ENCODE measurements around the gene TMEM59L. TPM values are rescaled to one million over a fixed set of nuclear protein-coding genes. Genes with fewer than 3 reads are reported as not detected.

The TMEM59L gene
- total RNA-seq, 1 donor from 2014 or later, result 34.2 TPM

DNA sequence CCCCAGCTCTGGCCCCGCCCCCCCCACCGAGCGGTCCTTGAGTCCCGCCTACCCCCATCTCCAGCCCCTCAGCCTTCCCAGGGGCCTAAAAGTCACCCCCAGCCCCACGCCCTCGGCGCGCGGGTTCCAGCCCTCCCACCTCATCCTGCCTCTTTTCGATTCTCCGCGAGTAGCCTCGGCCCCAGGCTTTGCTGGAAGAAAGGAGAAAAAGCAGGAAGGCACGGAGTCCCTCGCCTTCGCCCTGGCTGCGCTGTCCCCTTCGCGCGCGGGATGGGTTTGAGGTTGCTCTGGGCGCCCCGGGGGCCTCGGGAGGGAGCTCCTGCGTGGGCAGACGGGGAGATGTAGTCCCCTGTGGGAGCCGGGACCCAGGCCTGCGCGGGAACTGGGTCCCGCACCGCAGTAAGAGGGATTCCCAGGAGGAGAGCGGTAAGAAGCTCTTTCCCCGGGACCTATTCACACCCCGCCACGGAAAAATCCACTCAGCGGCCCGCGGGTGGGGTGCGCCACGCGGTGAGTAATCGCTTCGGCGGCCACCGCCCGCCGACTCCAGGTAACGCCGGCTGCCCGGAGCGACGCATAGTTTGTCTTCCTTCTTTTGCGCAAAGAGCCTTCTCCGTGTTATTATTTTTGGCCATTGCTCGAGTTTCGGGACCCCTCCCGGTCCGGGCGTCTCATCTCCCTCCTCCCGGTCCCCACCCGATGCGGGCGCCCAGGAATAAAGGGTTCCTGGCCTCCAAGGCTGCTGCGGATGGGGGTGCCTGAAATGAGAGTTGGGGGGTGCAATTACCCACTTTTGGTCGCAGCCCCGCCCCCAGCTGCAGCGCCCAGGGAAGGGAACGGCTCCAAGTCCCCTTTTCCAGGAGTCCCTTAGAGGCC, 5.2 kb upstream of the TMEM59L start:
- DNase-seq (ENCODE audit: low spot score in 2 of 2) (peak in 1 of 2 donors; percentile 39), FAIRE-seq (no peak)

DNA sequence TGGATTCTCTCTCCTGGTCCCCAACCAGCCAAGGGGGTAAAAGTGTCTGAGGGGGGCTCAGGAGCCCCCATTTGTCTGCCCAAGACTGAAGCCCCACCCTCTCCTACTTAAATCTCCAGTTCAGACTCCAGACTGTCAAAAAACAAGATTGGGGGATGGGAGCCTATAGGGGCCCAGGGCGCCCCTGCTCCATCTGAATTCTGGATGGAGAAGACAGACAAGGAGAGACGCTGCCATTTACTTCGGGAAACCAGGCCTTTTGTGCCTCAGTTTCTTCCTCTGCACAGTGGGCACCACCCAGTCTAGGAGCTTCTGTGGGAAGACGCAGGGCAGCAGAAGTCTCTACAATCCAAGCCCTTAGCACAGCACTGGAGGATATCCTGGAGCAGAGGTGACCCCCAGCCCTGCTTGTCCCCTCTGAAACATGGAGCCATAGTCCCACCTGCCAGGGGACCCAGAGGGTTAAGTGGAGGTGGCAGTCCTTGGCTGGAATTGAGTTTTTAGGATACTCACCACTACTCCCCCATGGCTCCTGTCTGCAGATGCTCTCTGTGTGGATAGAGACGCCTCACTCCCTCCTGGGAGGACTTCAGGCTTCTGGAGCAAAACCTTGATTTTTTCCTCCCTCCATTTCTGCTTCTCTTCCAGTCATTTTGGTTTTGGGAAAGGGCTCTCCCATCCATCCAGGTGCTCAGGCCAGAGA, 4.4 kb upstream of the TMEM59L start:
- DNase-seq (ENCODE audit: low spot score in 2 of 2) (peak in 1 of 2 donors; percentile 37), FAIRE-seq (no peak)

GRCh38 chr19:18608805-18609716, 3.6 kb upstream of the TMEM59L start:
- no peak for DNase-seq (ENCODE audit: low spot score in 2 of 2)
- no peak for FAIRE-seq

DNA sequence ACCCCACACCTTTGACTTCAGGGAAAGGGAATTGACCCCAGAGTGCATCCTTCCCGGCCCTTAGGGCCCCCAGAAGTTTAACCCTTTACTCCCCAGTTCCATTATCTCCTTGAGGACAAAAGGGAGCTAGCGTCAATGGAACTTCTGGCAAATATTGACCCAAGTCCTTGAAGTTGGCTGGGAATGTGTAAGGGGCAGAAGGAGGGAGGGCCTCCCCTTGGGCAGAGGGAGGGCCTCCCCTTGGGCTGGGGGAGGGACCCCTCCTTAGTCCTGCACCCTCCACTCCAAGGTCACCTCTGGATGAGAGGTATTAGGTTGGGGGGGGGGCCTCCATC, 3.0 kb upstream of the TMEM59L start:
- DNase-seq (ENCODE audit: low spot score in 2 of 2), result no peak

DNA sequence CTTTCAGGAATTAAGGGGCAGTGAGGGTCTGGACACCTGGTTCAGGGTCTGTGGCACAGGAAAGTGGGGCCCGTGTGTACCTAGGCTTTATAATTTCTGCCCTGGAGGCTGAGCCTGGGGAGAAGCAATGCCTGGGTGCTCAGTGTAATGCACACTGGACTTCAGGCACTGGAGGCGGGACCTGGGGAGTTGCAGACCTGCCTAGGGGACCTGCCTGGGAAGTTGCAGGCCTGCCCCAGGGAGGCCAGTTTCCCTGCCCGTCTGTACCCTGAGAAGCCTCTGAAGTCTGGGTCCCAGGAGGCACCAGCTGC, 2.5 kb upstream of the TMEM59L start:
- no peak for DNase-seq (ENCODE audit: low spot score in 2 of 2)
- no peak for FAIRE-seq

More for the DNA sequence above, 3.0 kb upstream of the TMEM59L start:
- no peak for FAIRE-seq

- DNase-seq (ENCODE audit: low spot score in 2 of 2), result peak in 1 of 2 donors; percentile 39
- FAIRE-seq, result no peak
Measured at GRCh38 chr19:18610556-18611326, 1.9 kb upstream of the TMEM59L start.

DNA sequence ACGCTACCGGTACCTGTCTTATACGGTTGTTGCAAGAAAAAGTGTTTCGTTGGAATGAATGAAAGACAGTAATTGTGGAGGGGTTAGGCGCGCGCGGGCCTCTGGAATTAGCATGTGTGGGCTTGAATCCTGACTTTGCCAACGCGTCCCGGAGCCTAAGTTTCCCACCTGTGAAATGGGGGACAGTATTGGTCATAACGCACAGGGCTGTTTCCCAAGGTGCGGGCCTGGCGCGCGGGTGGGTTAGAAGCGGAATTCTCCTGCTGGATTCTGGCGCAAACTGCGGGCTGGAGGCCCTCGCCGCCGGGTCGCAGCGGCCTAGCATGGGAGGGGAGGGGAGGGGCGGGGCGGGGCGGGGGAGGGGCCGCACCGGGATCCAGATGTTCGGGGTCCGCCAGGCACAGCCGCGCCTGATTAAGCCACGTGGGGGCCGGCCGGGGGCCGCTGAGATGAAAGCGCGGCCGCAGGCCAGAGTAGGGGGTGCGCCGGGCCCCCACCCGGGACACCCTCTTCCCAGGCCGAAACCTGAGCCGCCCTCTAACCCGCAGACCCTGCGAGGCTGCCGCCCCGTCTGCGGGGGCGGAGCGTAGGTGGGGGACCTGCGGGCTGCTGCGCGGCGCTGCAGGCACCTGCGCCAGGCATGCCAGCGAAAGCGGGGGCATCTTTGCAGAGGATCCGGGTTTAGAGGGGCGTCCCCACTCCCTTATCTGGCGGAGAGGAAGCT, 1.2 kb upstream of the TMEM59L start:
- DNase-seq (ENCODE audit: low spot score in 2 of 2), result peak in 1 of 2 donors; percentile 55

GRCh38 chr19:18612051-18612771, 459 bp upstream of the TMEM59L start:
- FAIRE-seq, result no peak
- peak in 1 of 2 donors; percentile 52 for DNase-seq (ENCODE audit: low spot score in 2 of 2)

More for the DNA sequence above, 1.2 kb upstream of the TMEM59L start:
- FAIRE-seq, result no peak

- FAIRE-seq, result no peak
- DNase-seq (ENCODE audit: low spot score in 2 of 2), result no peak
Measured at GRCh38 chr19:18613589-18614234, 1.0 kb downstream of the TMEM59L start.

DNA sequence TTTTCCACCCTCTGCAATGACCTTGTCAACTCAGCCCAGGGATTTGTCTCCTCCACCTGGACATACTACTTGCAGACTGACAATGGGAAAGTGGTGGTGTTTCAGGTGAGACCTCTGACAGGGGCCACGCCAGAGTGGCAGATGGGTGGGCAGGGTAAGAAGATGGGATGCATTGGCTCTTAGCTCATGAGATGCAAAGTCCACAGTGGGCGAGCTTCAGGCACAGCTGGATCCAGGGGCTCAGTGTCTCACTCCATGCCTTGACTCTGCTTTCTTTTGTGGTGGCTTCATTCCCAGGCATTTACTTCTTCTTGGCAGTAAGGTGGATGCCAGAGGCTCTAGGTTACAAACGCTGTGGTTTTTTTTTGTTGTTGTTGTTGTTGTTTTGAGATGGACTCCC, 3.4 kb downstream of the TMEM59L start:
- DNase-seq (ENCODE audit: low spot score in 2 of 2) (no peak), FAIRE-seq (no peak)

DNA sequence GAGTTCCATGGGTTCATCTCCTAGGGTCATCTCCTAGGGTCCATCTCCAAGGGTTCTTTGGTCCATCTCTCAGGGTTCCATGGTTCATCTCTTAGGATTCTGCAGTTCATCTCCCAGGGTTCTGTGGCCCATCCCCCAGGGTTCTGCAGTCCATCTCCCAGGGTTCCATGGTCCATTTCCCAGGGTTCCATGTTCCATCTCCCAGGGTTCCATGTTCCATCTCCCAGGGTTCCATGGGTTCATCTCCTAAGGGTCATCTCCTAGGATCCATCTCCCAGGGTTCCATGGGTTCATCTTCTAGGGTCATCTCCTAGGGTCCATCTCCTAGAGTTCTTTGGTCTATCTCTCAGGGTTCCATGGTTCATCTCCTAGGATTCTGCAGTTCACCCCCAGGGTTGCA, 4.9 kb downstream of the TMEM59L start:
- DNase-seq (ENCODE audit: low spot score in 2 of 2) (no peak), FAIRE-seq (no peak)

- no peak for FAIRE-seq
Measured at GRCh38 chr19:18618236-18618635, 5.6 kb downstream of the TMEM59L start.

GRCh38 chr19:18620311-18620710, 7.6 kb downstream of the TMEM59L start:
- no peak for FAIRE-seq
- DNase-seq (ENCODE audit: low spot score in 2 of 2), result no peak

More at GRCh38 chr19:18618236-18618635, 5.6 kb downstream of the TMEM59L start:
- no peak for DNase-seq (ENCODE audit: low spot score in 2 of 2)

DNA sequence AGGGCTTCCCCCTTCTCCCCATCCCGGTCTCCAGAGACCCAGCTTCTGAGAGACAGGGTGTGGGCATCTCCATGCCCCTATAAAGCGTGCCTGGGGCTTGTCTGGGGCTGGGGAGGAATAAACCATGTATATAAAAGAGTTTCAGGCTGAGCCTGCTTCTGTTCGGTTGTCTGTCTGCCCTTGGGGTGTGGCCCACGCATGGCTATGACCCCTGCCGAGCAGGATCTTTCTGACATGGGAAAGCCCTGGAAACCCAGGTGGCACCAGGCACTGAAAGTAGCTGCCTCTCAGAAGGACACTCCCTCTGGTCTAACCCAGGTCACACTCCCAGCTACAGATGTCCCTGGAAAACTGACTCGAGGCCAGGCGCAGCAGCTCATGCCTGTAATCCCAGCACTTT, 8.2 kb downstream of the TMEM59L start:
- no peak for DNase-seq (ENCODE audit: low spot score in 2 of 2)
- no peak for FAIRE-seq

DNA sequence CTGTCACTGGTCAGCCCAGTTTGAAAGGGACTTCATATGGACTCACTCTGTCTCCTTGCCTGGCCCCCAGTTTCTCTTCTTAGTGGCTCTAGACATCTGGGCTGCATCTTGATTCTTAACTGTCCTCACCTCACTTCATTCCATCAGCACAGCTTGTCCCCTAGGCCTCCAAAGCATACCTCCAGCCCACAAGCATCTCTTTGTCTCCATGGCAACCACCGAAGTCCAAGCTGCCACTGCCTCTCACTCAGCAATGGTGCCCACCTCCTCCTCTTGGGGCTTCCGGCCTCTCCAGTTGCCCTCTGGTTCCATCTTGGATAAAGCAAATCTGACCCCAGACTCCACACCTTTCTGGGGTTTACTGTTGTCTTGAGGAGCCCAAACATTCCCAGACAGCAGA, 14.2 kb downstream of the TMEM59L start:
- DNase-seq (ENCODE audit: low spot score in 2 of 2) (no peak), FAIRE-seq (no peak)

DNA sequence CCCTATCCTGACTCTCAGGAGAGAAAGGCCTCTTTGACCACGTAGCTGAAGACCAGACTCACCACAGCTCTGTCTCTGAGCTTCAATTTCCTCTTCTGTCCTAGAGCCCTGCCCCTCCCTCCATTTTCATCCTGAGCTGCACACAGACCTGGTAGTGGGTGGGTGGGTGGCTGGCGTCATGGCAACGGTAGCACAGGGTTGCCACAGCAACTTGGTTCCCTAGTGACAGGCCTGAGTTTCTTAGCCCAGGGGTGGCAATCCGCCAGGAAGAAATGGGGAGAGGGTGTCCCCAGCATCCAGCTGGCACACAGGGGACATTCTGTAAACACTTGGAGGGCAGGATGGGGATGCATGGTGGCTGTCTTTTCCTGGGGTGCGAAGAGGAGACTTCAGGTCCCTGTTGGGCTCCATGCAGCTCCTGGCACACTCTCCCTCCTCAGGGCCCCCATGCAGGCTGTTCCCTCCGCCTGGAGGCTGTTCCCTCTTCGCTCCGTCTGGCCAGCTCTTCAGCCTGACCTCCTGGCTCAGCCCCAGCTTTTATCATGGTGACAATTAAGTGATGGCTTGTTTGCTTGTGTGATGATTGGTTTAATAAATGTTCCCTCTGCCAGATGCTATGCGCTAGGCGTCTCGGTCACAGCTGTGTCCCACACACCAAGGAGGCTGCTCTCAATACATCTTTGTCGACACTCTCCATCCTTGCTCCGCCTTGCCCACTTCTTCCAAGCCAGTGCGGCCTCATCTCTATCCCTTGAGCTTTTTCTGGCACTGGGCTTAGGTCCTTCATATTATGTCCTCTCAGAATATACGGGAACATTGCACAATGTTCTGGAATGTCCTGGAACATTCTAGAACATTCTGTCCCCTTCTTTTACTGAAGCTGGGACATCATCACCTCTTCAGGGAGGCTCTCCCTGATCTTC, 16.8 kb downstream of the TMEM59L start:
- FAIRE-seq, result no peak
- no peak for DNase-seq (ENCODE audit: low spot score in 2 of 2)

DNA sequence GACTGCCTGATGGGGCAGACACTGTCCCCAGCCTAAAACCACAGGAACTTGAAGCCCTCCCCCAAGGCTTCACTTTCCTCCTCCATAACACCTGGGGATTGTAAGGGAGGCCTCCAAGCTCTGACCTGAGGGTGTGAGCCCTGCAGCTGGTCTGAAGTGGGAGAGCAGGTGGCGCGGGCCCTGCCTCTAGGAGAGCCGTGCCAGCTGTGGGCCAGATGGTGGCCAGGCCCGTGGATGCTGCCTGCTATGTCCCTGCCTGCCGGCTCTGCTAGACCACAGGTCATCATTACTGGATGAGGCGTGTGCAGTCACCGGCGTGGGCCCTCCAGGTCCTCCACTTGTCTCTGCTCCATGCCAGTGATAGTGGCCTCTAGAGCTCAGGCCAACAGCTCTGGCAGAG, 20.7 kb downstream of the TMEM59L start:
- no peak for FAIRE-seq
- DNase-seq (ENCODE audit: low spot score in 2 of 2), result no peak

Measured in frontal cortex (tissue), 4 donors.